ENCODE results near the gene LYRM2.

- TF ChIP-seq CTCF (conservative IDR thresholded peaks at IDR 0.05; ENCODE audit: low read depth, low read length) (no peak), EZH2 (IDR thresholded peaks at IDR 0.05; ENCODE audit: low read length, unreplicated experiment) (no peak), EZH2phosphoT487 (IDR thresholded peaks at IDR 0.05; ENCODE audit: borderline replicate concordance, low read length) (no peak)
These were observed 40.0 kb upstream of the LYRM2 start for GRCh38 chr6:89678531-89678930.

Data from PC-3 (cell line).